HG03575 (cell line): ENCODE results near the gene HAUS7.

Source experiments
- ATAC-seq: cut with Tn5 transposase; IDR thresholded peaks from one replicate; pipeline ENCODE4 v1.9.1; 2021; ENCODE audit not compliant: unreplicated experiment, insufficient number of reproducible peaks, low FRiP score; ENCODE audit errors: extremely low read depth

Gene HAUS7

DNA sequence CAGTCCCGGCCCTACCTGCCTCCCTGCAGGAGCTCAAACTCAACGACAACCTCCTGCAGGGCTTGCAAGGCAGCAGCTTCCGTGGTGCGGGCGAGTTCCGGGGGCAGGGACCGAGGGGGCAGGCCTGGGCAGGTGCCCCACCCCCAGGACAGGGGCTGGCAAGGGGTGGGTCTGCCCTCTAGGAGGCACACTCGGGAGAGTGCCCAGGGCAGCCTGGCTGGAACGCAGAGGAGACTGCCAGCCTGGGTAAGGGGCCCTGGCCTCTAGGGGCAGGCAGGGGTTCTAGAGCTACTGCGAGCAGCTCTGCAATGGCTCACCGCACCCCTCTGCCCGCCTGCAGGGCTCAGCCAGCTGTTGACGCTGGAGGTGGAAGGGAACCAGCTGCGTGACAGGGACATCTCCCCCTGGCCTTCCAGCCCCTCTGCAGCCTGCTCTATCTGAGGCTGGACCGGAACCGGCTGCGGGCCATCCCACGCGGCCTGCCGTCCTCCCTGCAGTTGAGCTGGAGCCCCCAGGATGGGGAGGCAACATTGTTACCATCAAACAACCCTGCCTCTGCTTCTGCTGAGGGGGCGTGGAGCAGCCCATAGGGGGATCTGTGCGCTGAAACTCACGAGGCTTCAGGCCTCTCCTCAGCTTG, 12.1 kb upstream of the HAUS7 start:
- no peak for ATAC-seq

DNA sequence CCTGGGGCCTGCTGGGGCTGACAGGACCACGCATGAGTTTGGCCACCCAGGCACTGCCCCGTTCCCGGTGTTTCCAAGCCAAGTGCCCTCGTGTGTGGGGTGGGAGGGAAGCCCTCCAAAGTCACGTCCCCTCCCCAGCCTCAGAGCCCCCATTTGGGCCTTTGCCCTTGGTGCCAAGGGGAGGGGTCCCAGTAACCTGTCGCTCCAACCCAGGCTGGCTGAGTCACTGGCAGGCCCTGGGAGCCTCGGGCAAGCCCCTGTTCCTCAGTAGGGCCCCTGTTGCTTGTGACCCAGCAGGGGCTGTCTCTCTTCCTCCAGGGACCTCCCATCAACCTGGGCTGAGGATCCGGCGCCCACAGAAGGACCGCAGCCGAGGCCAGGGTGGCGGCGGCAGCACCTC, 10.7 kb upstream of the HAUS7 start:
- ATAC-seq = no peak

DNA sequence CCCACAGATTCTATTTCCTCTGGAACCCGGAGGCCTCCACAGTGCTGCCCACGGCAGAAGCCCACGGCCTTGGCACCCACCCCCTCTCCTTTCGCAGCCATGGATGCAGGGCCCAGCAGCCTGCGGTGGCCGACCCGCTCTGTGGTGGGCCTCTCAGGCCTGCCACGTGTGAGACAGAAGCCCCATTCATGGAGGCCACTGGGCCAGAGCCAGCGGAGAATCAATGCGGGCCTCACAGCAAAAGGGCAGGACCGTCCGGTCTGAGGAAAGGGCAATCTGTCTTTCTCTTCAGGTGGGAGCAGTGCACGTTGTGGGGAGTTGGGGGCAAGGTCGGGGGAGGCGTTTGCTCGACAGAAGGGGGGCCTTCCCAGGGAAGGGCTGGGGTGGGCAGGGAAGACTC, 8.4 kb upstream of the HAUS7 start:
- no peak for ATAC-seq

DNA sequence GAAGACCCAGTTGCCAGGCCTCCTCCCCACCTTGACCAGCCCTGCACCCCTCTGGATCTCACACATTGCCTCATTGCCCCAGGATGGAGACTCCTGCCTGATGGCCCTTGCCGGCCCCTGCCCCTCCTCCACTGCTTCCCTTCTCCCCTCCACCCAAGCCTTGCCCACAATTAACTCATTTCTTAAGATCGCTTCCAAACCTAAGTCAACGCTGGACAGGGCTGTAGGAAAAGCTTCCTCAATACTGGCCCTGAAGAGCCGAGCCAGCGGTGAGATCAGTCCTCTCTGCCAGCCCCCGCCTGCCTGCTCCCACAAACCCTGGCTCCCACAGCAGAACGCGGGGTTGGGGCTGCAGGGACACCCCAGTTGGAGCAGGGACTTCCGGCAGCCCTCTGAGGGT, 7.5 kb upstream of the HAUS7 start:
- no peak for ATAC-seq

DNA sequence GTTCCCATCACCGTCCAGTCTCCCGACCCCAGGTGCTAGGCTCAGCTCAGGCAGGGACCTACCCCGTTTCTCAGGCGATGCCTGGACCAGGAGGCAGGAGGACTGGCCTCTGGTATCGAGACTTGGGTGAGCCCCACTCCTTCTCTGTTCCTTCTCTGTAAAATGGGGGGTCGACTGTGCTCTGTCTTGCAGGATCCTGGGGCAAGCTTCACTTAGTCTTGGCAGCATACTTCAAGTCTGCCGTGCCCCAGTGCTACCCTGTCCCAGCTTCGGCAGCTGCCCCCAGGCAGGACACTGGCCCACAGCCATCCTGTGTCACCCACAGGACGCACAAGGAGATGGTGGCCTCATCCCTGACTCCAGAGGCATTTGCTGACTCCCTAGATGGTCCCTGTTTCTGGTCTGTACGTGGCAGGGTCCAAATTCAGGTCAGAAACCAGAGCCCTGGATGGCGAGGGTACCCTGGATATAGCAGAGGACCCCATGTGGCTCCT, 7.0 kb upstream of the HAUS7 start:
- no peak for ATAC-seq

DNA sequence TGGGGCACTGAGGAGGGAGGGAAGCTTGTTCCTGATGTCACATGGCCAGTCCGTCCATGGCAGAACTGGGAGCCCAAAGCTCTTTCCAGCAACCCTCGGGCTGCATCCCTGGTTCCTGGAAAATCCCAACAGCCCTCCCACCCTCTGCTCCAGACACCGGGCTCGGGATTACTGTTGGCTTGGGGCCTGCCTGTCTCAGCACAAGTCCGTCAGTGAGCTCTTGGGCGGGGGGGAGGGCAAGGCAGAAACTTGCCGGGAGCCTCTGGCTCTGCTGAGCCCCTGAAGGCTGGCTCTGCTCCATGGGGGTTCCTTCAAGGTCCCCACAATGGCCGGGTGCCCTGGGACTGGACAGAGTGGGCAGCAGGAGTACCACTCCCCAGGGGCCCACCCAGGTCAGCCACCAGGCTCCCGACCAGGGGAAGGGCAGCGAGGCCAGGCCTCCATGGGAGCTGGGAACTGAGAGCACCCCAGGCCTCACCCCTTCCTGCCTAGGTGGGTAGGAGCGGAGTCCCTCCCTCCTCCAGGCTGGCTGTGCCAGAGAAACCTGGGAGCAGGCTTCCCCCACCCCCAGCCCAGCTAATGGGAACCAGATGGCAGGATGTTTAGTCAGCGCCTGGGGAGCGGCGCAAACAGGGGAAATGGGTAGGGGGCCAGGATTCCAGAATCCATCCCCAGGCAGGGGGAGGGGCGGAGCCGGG, 6.4 kb upstream of the HAUS7 start:
- ATAC-seq = no peak

DNA sequence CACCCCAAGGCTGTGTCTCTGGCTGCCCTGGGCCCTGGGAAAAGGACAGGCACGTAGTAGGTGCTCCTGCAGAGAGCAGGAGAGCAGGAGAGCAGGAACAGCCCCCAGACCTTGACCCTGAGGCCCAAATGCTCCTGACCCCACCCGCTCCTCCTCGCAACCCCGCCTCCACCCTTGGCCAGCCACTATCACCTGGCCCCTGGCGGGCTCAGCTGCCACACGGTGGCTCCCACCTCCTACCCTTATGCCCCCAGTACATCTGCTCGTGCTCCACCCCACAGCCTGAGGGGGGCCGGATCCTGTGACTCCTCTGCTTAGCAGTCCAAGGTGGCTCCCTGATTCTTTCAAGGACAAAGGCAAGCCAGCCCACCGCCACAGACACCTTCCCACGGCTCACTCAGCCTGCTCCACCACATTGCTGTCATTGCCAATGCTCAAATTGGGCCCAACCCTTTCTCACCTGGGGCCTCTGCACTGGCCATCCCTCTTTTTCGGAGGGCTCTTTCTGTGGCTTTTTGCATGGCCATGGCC, 5.4 kb upstream of the HAUS7 start:
- ATAC-seq = no peak

DNA sequence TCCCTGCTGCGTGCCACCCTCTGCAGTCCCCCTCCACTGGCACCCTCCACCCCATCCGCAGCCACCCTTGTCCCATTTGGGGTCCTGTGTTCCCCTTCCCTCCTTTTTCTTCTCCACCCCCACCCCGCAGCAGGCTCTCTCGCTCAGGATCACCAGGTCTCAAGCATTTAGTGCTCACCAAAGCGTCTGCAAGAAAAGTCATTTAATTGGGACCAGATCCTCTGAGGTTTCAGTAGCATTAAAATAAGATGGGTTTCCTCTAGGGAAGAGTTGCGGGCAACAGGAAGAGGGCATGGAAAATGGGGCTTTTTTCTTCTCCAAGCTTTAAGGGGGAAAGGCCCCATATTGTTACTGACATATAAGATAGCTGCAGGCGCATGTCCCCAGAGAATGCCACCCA, 4.9 kb upstream of the HAUS7 start:
- ATAC-seq = no peak

DNA sequence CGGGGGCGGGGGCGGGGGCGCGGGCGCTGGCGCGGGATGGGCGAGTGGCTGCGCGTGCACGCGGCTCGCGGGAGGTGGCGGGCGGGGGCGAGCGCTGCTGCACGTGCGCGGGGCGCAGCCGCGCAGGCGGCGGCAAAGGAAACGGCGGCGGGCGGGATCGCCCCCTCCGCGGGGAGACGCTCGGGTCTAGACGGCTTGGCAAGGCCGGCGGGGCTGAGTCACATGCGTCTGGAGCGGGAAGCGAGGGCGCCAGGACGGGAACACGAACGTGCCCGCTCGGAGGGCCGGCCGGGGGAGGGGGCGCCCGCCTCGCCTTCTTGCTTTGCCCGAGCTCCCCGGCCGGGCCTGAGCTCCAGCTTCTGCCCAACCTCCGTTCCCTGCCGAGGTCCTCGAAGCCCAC, 4.3 kb upstream of the HAUS7 start:
- ATAC-seq = no peak

DNA sequence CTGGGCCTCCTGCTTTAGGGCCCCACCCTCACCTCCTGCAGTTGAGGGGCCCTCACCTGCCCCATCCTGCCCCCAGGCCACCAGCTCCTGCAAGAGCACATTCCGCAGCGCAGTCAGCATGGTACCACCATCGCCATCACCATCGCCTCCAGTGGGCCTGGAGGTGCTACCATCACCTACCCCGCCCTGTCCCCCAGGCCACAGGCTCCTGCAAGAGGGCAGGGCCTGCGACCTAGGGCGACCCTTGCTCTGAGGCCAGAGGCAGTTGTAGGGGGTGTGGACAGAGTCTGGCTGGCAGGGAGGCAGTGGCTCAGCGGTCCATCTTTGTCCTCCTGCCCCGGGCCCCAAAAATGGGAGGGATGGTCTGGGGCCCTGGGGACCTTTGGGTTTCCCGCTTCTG, 3.9 kb upstream of the HAUS7 start:
- ATAC-seq = no peak

DNA sequence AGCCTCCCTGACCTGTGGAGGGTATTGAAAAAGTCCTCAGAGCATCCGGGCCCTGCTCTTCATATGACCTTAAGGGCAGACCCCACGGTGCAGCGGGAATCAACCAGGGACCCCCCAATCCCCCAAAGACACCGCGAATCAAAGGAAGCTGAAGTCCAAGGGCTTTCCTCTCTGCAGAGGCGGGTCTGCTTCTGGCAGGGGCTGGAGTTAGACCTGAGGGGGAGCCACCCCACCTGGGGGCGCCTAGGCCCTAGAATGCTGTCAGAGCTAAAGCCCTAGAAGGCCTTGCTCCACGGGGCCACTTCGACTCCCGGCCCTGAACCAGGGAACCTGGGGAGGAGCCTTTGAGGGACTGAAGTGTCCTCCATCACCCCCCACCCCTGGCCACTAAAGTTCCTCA, 2.8 kb upstream of the HAUS7 start:
- no peak for ATAC-seq

DNA sequence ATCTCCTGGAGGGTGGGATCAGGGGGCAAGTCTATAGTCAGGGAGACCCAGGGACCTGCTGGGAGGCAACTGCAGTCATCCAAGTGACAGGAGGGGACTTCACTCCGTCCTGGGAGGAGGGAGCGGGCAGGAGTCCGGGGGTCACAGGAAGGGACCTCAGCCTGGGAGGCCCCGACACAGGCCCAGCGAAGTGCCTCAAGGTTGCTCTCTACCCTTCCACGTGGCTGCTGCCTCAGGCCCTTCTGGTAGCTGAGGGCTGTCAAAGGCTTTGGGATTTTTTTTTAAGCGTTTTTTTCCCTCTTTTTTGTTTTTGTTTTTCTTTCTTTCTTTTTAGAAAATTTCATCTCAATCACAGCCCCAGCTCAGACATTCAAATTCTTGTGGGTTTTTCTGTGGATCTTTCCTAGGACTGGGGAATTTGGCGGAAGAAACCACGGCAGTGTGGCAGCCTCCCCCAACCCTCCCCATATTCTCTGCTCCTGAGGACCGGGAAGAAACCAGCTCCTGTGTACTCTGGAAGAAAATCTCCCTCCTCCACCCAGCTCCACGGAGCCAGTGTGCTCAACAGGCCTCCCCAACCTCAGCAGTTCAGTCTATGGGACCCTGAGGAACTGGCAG, 1.4 kb upstream of the HAUS7 start:
- ATAC-seq = no peak

DNA sequence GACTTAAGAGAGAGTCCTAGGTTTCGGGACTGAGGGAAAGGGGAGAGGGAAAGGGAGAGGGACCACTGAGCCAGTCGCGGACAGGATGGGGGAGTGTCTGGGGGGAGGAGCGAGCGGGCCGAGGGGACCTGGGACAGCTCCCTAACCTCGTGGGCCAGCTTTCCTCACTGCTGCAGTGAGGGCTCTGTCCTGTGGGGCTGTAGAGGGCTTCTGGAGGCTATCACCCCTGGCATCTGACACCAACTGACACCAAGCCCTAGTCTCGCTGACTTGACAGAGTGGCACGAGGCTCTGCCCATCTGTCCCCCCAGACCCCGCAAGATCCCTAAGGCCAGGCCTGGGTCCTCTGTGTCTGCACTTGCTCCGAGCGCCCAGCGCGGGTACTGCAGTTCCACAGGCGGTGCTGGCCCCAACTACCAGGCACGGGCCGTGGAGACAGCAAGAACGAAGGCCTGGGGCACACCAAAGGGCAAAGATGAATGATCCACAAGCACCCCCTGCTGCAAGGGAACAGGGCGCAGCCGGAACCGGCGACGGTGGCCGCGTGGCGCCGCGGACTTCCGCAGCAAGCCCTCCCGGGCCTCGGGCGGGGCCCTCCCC, 465 bp downstream of the HAUS7 start:
- no peak for ATAC-seq

DNA sequence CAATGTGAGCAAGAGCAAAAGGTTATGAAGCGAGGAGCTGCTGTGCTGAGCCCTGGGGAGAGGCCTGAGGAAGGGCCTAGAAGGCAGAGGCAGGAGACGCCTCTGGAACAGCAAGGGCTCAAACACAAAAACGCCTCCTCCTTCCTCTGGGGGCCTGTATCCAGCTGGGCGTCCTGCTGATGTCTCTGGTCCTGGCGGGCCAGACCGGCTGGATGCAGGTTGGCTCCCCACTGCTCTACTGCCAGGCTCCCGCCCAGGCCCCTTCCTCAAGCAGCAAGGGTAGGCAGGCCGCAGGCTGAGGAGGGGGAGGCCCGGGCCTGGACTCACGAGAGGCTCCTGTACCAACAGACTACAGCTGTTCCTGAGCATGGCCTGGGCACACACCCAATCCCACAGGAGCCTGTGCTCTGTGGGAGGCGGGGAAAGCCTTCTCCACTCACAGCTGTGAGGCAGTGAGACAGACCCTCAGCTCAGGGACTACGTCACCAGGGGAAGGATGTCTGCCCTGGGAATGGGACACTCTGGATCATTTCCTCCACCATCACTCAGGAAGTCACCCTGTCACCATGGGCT, 2.3 kb downstream of the HAUS7 start:
- no peak for ATAC-seq

DNA sequence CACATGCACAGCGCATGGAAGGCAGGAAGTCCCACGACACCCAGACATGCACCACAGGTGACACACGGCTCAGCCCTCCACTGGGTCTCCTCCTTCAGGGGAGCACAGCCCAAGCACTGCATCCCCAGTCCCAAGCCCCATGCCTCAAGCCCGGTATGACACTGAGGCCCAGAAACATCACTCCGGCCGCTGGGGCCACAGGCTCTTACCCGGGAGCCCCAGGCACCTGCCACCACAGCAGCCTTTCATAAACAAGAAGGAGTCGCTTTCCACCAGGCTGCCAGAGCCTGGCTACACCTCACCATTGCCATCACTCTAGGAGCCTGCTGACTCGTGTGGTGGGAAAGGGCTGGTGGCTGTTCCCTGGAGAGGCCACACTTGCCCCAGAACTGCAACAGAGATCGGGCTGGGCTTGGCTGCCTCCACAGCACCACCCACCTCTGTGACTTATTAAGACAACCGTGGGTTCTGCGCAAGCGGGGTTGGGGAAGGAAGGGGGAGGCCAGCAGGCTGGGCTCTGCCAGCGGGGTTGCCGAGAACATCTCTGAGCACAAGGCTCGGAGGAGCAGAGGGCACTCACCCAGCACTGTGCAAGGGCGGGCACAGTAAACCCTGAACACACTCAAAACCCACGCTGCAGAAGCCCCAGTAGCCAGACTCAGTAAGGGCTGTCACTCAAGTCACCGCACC, 4.5 kb downstream of the HAUS7 start:
- ATAC-seq = no peak

DNA sequence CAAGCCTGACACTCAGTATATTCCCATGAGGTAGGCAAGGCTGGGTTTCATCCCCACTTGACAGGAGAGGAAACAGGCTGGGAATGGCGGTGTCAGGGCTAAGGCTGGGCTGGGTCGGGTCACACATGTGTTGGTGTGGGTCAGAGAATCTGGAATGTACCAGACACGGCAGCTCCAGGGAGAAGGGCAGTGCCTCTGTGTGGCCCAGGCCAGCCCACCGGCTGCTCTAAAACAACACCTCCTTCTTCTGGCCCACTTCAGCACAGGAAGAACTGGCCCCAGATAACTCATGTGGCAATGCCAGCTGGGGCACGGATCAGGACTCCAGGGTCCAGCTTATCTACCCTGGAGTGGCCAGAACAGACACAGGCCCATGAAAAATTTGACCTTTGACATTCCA, 6.3 kb downstream of the HAUS7 start:
- ATAC-seq = no peak

DNA sequence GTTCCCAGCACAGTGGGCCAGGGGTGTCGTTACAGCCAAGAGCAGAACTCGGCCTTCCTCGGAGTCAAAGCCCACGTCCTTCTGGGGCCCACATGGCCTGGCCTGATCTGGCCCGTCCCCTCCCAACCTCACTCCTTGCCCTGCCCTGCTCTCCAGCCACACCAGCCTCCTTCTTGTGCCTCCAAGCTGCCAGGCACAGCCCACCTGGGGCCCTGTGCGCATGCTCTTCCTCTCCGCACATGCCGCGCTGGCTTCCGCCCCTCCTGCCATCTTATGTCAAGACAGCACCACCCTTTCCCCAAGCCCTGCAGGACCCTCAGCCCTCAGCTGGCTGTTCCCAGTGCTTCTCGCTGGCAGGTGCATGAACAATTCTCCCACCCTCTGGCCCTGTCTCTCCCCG, 6.8 kb downstream of the HAUS7 start:
- ATAC-seq = no peak

DNA sequence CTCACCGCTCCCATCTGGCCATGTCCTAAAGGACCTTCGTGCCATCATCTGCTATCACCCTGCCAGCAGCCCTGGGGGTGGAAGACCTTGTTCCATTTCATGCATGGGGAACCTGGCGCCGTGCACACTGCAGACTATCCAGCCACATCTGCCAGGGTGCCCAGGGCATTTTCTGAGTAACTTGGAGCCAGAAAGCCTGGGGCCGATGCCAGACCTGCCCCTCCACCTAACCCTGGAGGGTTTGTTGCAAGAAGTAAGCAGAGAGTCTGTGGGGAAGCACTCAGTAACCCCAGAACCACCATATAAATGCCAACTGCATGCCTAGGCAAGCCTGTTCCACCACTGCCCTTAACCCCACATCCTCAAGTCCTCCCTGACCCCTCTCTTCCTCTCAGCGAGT, 7.3 kb downstream of the HAUS7 start:
- no peak for ATAC-seq

DNA sequence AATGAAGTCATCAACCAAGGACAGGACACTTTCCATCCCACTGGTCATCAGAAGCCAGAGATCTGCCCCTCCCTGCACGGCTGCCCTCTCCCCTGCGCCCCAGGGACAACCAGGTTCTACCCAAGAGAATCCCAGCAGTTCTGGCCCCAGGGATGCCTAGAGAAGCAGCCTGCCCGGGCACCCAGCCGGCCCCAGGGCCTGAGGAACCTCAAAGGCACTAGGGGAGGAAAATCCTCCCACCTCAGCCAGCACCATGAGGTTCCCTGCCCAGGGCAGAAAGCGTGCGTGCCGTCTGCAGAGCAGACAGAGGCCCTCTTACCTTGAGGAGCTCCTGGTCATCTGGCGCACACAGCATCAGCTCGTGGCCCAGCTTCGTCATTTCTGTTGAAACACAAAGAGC, 8.1 kb downstream of the HAUS7 start:
- ATAC-seq = no peak
